ENCODE data around the gene UMOD. TPM values are rescaled to one million over a fixed set of nuclear protein-coding genes. Genes with fewer than 3 reads are reported as not detected.

The UMOD gene
- polyA plus RNA-seq, 1 donor (not counting 4 experiments of a cell fraction or from before 2014, with no cell fraction given), result not detected

GRCh38 chr16:20301840-20302239 lies 50.7 kb downstream of the UMOD start:
- no peak overlapping the region for H3K9ac ChIP-seq (ENCODE audit: control insufficient read depth, extremely low read depth, insufficient read depth, low read length)
- DNase-seq (ENCODE audit: low read depth, low spot score) (no peak), FAIRE-seq (no peak)
- dilution Hi-C loops (cut with MboI; ENCODE audit: extremely low pct_ligation_motif_present, low sequenced_read_pairs), result no loop called here
- no peak overlapping the region for H3K4me2 ChIP-seq (ENCODE audit: control insufficient read depth, extremely low read depth, insufficient read depth, low read depth, low read length)
- no peaks in the 10 kb centered on the region for H4K20me1 ChIP-seq (ENCODE audit: control insufficient read depth, extremely low read depth, insufficient read depth, low read length)
- no peaks in the 10 kb centered on the region for H3K36me3 ChIP-seq (ENCODE audit: control insufficient read depth in 2 of 2, extremely low read depth in 1 of 2, insufficient read depth in 2 of 2, low read length in 2 of 2)
- no peak overlapping the region for H3K27ac ChIP-seq (ENCODE audit: control insufficient read depth, insufficient read depth, low read length)
- H2AFZ ChIP-seq (ENCODE audit: control insufficient read depth, low read length), result no peak overlapping the region
- H3K9me1 ChIP-seq (ENCODE audit: control insufficient read depth, extremely low read depth, insufficient read depth, low read length), result no peaks in the 10 kb centered on the region
- no peaks in the 10 kb centered on the region for H3K4me1 ChIP-seq (ENCODE audit: control insufficient read depth, extremely low read depth, insufficient read depth, low read length)
- H3K79me2 ChIP-seq (ENCODE audit: control insufficient read depth, insufficient read depth, low read length), result no peaks in the 10 kb centered on the region
- no peak for TF ChIP-seq EZH2 (IDR thresholded peaks at IDR 0.05; ENCODE audit: low read length)
- TF ChIP-seq, protein P1, sequence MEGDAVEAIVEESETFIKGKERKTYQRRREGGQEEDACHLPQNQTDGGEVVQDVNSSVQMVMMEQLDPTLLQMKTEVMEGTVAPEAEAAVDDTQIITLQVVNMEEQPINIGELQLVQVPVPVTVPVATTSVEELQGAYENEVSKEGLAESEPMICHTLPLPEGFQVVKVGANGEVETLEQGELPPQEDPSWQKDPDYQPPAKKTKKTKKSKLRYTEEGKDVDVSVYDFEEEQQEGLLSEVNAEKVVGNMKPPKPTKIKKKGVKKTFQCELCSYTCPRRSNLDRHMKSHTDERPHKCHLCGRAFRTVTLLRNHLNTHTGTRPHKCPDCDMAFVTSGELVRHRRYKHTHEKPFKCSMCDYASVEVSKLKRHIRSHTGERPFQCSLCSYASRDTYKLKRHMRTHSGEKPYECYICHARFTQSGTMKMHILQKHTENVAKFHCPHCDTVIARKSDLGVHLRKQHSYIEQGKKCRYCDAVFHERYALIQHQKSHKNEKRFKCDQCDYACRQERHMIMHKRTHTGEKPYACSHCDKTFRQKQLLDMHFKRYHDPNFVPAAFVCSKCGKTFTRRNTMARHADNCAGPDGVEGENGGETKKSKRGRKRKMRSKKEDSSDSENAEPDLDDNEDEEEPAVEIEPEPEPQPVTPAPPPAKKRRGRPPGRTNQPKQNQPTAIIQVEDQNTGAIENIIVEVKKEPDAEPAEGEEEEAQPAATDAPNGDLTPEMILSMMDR (optimal IDR thresholded peaks at IDR 0.05 in 1 of 3, IDR thresholded peaks at IDR 0.05 in 1 of 3, conservative IDR thresholded peaks at IDR 0.05 in 1 of 3; ENCODE audit: extremely low read depth in 1 of 3, insufficient read depth in 2 of 3, low read length in 3 of 3), result no peak
- H3K4me3 ChIP-seq (ENCODE audit: control insufficient read depth in 2 of 3, extremely low read depth in 1 of 3, insufficient read depth in 2 of 3, low read depth in 1 of 3, low read length in 3 of 3), result no peak overlapping the region
- H3K27me3 ChIP-seq (ENCODE audit: control insufficient read depth, extremely low read depth, insufficient read depth, low read length), result no peaks in the 10 kb centered on the region
- no peaks in the 10 kb centered on the region for H3K9me3 ChIP-seq (ENCODE audit: control insufficient read depth, low read depth, low read length)

DNA sequence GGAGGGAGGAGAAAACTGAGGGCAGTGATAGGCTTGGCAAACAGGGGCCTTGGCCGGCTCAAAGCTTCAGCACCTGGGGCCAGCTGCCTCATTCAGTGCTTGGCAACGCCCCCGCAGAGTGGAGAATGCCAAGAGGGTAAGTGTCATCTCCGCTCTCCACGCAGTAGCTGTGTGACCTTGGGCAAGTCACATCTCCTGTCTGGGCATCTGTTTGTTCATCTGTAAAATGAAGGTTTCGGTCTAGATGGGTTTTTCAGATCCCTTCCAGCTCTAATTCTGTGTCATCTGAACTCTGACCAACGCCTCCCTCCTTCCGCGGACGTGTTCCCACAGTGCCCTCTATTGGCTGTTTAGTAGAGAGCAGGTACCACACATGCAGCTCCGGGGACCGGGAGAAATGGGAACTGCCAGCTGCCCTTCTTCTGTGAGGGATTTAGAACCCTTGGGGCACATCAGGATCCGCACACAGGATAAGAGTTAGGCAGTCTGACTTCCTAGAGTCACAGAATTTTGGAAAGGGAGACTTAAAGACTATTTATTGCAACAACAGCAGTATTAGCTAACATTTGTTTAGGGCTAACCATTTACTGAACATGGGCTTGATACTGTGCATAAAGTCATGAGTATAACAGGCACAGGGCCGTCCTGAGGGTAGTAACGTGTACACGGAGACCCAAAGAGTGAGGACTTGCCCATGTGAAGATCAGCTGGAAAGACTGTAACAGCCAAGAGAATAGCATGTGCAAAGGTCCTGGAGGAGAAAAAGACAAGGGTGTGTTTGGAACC lies 52.0 kb downstream of the UMOD start:
- no peaks in the 10 kb centered on the region for H3K27me3 ChIP-seq (ENCODE audit: control insufficient read depth, extremely low read depth, insufficient read depth, low read length)
- peak; percentile 1 for DNase-seq (ENCODE audit: low read depth, low spot score)
- dilution Hi-C loops (cut with MboI; ENCODE audit: extremely low pct_ligation_motif_present, low sequenced_read_pairs), result no loop called here
- H3K9me3 ChIP-seq (ENCODE audit: control insufficient read depth, low read depth, low read length), result no peaks in the 10 kb centered on the region
- H3K9me1 ChIP-seq (ENCODE audit: control insufficient read depth, extremely low read depth, insufficient read depth, low read length), result no peaks in the 10 kb centered on the region
- H3K79me2 ChIP-seq (ENCODE audit: control insufficient read depth, insufficient read depth, low read length), result no peaks in the 10 kb centered on the region
- no peak overlapping the region for H3K27ac ChIP-seq (ENCODE audit: control insufficient read depth, insufficient read depth, low read length)
- H3K36me3 ChIP-seq (ENCODE audit: control insufficient read depth in 2 of 2, extremely low read depth in 1 of 2, insufficient read depth in 2 of 2, low read length in 2 of 2), result no peaks in the 10 kb centered on the region
- FAIRE-seq, result no peak
- no peaks in the 10 kb centered on the region for H3K4me1 ChIP-seq (ENCODE audit: control insufficient read depth, extremely low read depth, insufficient read depth, low read length)
- H3K4me3 ChIP-seq (ENCODE audit: control insufficient read depth in 2 of 3, extremely low read depth in 1 of 3, insufficient read depth in 2 of 3, low read depth in 1 of 3, low read length in 3 of 3), result no peak overlapping the region
- H3K9ac ChIP-seq (ENCODE audit: control insufficient read depth, extremely low read depth, insufficient read depth, low read length), result no peak overlapping the region
- TF ChIP-seq, protein P1 (optimal IDR thresholded peaks at IDR 0.05 in 1 of 3, IDR thresholded peaks at IDR 0.05 in 1 of 3, conservative IDR thresholded peaks at IDR 0.05 in 1 of 3; ENCODE audit: extremely low read depth in 1 of 3, insufficient read depth in 2 of 3, low read length in 3 of 3), result peak; percentile 82 to 86 (median 85)
- TF ChIP-seq EZH2 (IDR thresholded peaks at IDR 0.05; ENCODE audit: low read length), result no peak
- no peak overlapping the region for H3K4me2 ChIP-seq (ENCODE audit: control insufficient read depth, extremely low read depth, insufficient read depth, low read depth, low read length)
- no peak overlapping the region for H2AFZ ChIP-seq (ENCODE audit: control insufficient read depth, low read length)
- H4K20me1 ChIP-seq (ENCODE audit: control insufficient read depth, extremely low read depth, insufficient read depth, low read length), result no peaks in the 10 kb centered on the region

Measured in keratinocyte (primary cell).